ENCODE results near the gene GATB.

The GATB gene

DNA sequence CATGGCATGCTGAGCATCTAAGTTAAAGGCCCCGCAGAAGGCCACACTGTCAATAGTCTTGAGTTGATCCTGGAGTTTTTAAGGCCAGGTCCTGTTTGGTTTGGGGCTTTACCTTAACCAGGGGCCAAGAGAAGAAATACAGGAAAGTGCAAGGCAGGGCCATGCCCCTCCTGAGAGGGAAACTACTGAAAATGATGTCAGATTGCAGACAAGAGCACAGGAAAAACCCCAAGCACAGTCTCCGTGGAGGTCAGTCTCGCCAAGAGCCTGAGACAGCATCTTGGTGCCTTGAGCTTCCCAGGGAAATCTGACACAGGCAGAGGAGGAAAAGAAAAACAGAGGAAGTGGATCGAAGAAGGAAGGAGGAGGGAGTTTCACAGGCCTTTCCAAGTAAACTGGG, 32.2 kb upstream of the GATB start:
- H4K20me1 ChIP-seq (ENCODE audit: insufficient read depth): no peaks in the 10 kb centered on the region
- no peaks in the 10 kb centered on the region for H3K79me2 ChIP-seq (ENCODE audit: insufficient read depth, low read depth)
- H3K4me2 ChIP-seq: no peak overlapping the region
- TF ChIP-seq, protein P1, sequence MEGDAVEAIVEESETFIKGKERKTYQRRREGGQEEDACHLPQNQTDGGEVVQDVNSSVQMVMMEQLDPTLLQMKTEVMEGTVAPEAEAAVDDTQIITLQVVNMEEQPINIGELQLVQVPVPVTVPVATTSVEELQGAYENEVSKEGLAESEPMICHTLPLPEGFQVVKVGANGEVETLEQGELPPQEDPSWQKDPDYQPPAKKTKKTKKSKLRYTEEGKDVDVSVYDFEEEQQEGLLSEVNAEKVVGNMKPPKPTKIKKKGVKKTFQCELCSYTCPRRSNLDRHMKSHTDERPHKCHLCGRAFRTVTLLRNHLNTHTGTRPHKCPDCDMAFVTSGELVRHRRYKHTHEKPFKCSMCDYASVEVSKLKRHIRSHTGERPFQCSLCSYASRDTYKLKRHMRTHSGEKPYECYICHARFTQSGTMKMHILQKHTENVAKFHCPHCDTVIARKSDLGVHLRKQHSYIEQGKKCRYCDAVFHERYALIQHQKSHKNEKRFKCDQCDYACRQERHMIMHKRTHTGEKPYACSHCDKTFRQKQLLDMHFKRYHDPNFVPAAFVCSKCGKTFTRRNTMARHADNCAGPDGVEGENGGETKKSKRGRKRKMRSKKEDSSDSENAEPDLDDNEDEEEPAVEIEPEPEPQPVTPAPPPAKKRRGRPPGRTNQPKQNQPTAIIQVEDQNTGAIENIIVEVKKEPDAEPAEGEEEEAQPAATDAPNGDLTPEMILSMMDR (conservative IDR thresholded peaks at IDR 0.05; ENCODE audit: low read depth, low read length): no peak
- H3K27ac ChIP-seq: no peak overlapping the region
- no peaks in the 10 kb centered on the region for H3K36me3 ChIP-seq (ENCODE audit: insufficient read depth)
- no peak overlapping the region for H3K4me3 ChIP-seq (IDR thresholded peaks at IDR 0.05; ENCODE audit: insufficient read depth, low read depth, low read length)
- H3K27me3 ChIP-seq (ENCODE audit: insufficient read depth, low read depth): no peaks in the 10 kb centered on the region
- H3K4me1 ChIP-seq (ENCODE audit: low read depth, poor library complexity, severe bottlenecking): no peaks in the 10 kb centered on the region
- no peak overlapping the region for H2AFZ ChIP-seq (ENCODE audit: low read depth)
- H3K9ac ChIP-seq: no peak overlapping the region

DNA sequence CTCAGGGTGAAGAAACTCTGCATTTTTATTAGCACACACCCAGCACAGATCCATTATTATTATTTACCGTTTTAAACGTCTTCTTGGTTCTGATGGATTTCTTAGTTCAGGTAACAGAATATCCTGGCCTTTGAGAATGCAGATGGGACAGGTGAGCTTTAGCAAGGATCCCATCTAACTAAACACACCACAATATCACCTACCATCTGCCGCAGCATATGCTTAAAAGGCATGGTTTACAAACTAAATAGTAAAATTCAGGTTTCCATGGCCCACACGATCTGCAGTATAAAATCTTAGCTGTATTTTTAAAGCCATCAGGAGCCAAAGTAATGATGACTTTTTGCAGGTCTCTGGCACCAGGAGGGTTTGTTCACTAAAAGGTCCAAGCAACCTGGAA, 31.7 kb upstream of the GATB start:
- H3K4me3 ChIP-seq (IDR thresholded peaks at IDR 0.05; ENCODE audit: insufficient read depth, low read depth, low read length): no peak overlapping the region
- H3K27ac ChIP-seq: no peak overlapping the region
- no peaks in the 10 kb centered on the region for H3K27me3 ChIP-seq (ENCODE audit: insufficient read depth, low read depth)
- no peak overlapping the region for H2AFZ ChIP-seq (ENCODE audit: low read depth)
- TF ChIP-seq, protein P1 (conservative IDR thresholded peaks at IDR 0.05; ENCODE audit: low read depth, low read length): no peak
- H3K4me2 ChIP-seq: no peak overlapping the region
- H4K20me1 ChIP-seq (ENCODE audit: insufficient read depth): no peaks in the 10 kb centered on the region
- no peaks in the 10 kb centered on the region for H3K36me3 ChIP-seq (ENCODE audit: insufficient read depth)
- no peak overlapping the region for H3K9ac ChIP-seq
- H3K79me2 ChIP-seq (ENCODE audit: insufficient read depth, low read depth): no peaks in the 10 kb centered on the region
- no peaks in the 10 kb centered on the region for H3K4me1 ChIP-seq (ENCODE audit: low read depth, poor library complexity, severe bottlenecking)

DNA sequence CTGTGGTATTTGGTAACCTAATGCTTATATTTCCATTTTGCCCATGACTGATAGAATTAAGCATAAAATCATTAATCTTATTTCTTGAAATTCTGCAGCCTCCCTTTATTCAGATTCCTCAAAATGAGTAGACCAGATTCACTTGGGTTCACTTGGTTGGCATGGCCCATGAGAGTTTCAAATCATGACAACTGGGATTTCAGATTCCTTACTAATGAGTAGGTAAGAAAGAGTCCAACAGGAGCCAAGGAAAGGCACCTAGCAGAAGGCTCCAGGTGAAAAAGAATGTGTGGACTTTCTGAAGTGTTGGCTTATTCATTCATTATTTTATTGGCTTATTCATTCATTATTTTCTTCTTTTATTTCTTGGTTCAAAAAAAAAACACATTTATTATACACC, 27.2 kb upstream of the GATB start:
- no peak overlapping the region for H3K27ac ChIP-seq
- no peak overlapping the region for H2AFZ ChIP-seq (ENCODE audit: low read depth)
- H3K27me3 ChIP-seq (ENCODE audit: insufficient read depth, low read depth): no peaks in the 10 kb centered on the region
- no peak overlapping the region for H3K4me2 ChIP-seq
- no peak overlapping the region for H3K9ac ChIP-seq
- no peaks in the 10 kb centered on the region for H3K79me2 ChIP-seq (ENCODE audit: insufficient read depth, low read depth)
- H3K4me1 ChIP-seq (ENCODE audit: low read depth, poor library complexity, severe bottlenecking): no peaks in the 10 kb centered on the region
- no peaks in the 10 kb centered on the region for H4K20me1 ChIP-seq (ENCODE audit: insufficient read depth)
- no peaks in the 10 kb centered on the region for H3K36me3 ChIP-seq (ENCODE audit: insufficient read depth)
- H3K4me3 ChIP-seq (IDR thresholded peaks at IDR 0.05; ENCODE audit: insufficient read depth, low read depth, low read length): no peak overlapping the region
- TF ChIP-seq, protein P1 (conservative IDR thresholded peaks at IDR 0.05; ENCODE audit: low read depth, low read length): no peak

DNA sequence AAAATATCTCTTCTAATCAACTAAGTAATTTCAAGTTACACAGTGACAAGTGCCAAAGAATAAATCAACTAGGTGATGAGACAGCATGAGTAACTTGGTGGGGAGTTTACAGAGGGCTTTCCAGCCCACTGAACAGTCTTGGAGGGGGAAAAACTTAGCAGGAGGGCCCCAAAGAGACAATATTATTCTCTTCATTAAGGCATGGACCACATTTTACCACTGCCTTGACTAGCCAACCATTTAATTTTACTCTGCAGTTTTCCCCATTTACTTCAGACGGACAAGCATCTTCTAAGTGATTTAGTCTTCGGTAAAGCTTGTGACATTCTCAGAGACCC, 25.3 kb upstream of the GATB start:
- Histone ChIP-seq H2AFZ (ENCODE audit: low read depth) (no peak overlapping the region), H3K4me3 (IDR thresholded peaks at IDR 0.05; ENCODE audit: insufficient read depth, low read depth, low read length) (no peak overlapping the region), H3K36me3 (ENCODE audit: insufficient read depth) (no peaks in the 10 kb centered on the region), H4K20me1 (ENCODE audit: insufficient read depth) (no peaks in the 10 kb centered on the region), H3K4me1 (ENCODE audit: low read depth, poor library complexity, severe bottlenecking) (no peaks in the 10 kb centered on the region), H3K27me3 (ENCODE audit: insufficient read depth, low read depth) (no peaks in the 10 kb centered on the region), H3K79me2 (ENCODE audit: insufficient read depth, low read depth) (no peaks in the 10 kb centered on the region), H3K27ac (no peak overlapping the region), H3K4me2 (no peak overlapping the region), H3K9ac (no peak overlapping the region)
- TF ChIP-seq, protein P1 (conservative IDR thresholded peaks at IDR 0.05; ENCODE audit: low read depth, low read length): no peak

Measured in KMS-11 (cell line).